Rectal smooth muscle tissue (tissue), 1 donor: ENCODE data around the gene PRR7.
"Not testable (repeated sequence)": the region's sequence is repeated elsewhere in the genome, so short reads cannot be mapped to it uniquely, and the experiment has no call there.

ENCODE experiments used
- H3K27ac ChIP-seq: one replicate; pipeline ENCODE4 v1.7.0; 2013; ENCODE audit warnings: low read depth, low read length, inconsistent platforms
- H3K27me3 ChIP-seq: one replicate; pipeline ENCODE4 v1.7.0; 2013; ENCODE audit warnings: low read length; ENCODE audit not compliant: control insufficient read depth, insufficient read depth
- H3K36me3 ChIP-seq: one replicate; pipeline ENCODE4 v1.7.0; 2013; ENCODE audit warnings: low read length; ENCODE audit not compliant: control insufficient read depth, insufficient read depth
- H3K4me1 ChIP-seq: one replicate; pipeline ENCODE4 v1.7.0; 2013; ENCODE audit warnings: low read length; ENCODE audit not compliant: control insufficient read depth, insufficient read depth
- H3K4me3 ChIP-seq: one replicate; pipeline ENCODE4 v1.7.0; 2013; ENCODE audit warnings: low read length
- H3K9ac ChIP-seq: one replicate; pipeline ENCODE4 v1.7.0; 2013; ENCODE audit warnings: low read length

The PRR7 gene

GRCh38 chr5:177410575-177410974 is 36.0 kb upstream of the PRR7 start:
- Histone ChIP-seq H3K9ac (no peak overlapping the region), H3K27me3 (no peaks in the 10 kb centered on the region), H3K4me1 (no peaks in the 10 kb centered on the region), H3K4me3 (no peak overlapping the region), H3K36me3 (no peaks in the 10 kb centered on the region), H3K27ac (no peak overlapping the region)

- no peaks in the 10 kb centered on the region for H3K36me3 ChIP-seq
- no peaks in the 10 kb centered on the region for H3K27me3 ChIP-seq
- no peak overlapping the region for H3K4me3 ChIP-seq
- H3K9ac ChIP-seq = no peak overlapping the region
- H3K27ac ChIP-seq = no peak overlapping the region
- H3K4me1 ChIP-seq = no peaks in the 10 kb centered on the region
These were observed 33.9 kb upstream of the PRR7 start for GRCh38 chr5:177412603-177413233.

DNA sequence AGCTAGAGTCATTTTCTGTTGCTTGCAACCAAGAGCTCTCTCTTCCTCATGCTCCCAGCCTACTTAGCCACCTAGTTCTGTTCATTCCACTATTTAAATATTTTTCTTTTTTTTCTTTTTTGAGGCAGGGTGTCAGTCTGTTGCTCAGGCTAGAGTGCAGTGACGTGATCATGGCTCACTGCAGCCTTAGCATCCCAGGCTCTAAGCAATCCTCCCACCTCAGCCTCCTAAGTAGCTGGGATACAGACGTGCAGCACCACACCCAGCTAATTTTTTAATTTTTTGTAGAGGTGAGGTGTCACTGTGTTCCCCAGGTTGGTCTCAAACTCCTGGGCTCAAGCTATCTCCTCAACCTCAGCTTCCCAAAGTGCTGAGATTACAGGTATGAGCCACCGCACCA is 32.1 kb upstream of the PRR7 start:
- Histone ChIP-seq H3K27ac (no peak overlapping the region), H3K36me3 (no peaks in the 10 kb centered on the region), H3K27me3 (no peaks in the 10 kb centered on the region), H3K9ac (no peak overlapping the region), H3K4me3 (no peak overlapping the region), H3K4me1 (no peaks in the 10 kb centered on the region)

DNA sequence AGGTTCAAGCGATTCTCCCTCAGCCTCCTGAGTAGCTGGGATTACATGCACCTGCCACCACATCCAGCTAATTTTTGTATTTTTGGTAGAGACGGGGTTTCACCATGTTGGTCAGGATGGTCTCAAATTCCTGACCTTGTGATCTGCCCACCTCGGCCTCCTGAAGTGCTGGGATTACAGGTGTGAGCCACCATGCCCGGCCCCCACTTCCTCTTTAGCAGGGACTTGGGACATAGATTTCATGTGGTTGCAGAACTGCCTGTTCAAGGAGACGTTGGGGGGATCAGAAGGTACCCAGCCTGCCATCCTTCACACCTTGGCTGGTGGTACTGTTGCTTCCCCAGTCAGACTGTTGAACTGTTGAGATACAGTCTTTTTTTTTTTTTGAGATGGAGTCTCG is 29.5 kb upstream of the PRR7 start:
- not testable (repeated sequence) for H3K4me3 ChIP-seq, H3K36me3 ChIP-seq, H3K27me3 ChIP-seq, H3K4me1 ChIP-seq, H3K9ac ChIP-seq, H3K27ac ChIP-seq

GRCh38 chr5:177419046-177419445 is 27.6 kb upstream of the PRR7 start:
- Histone ChIP-seq H3K36me3 (no peaks in the 10 kb centered on the region), H3K9ac (no peak overlapping the region), H3K4me1 (no peaks in the 10 kb centered on the region), H3K27ac (no peak overlapping the region), H3K4me3 (no peak overlapping the region), H3K27me3 (no peaks in the 10 kb centered on the region)

GRCh38 chr5:177420472-177420871 is 26.1 kb upstream of the PRR7 start:
- H3K9ac ChIP-seq, H3K27ac ChIP-seq, H3K36me3 ChIP-seq, H3K27me3 ChIP-seq, H3K4me3 ChIP-seq, H3K4me1 ChIP-seq: not testable (repeated sequence)

GRCh38 chr5:177421062-177421798 is 25.4 kb upstream of the PRR7 start:
- Histone ChIP-seq H3K27ac (no peak overlapping the region), H3K4me1 (peaks cover 4% of the 10 kb centered on the region), H3K27me3 (no peaks in the 10 kb centered on the region), H3K36me3 (no peaks in the 10 kb centered on the region), H3K9ac (no peak overlapping the region), H3K4me3 (no peak overlapping the region)

- H3K9ac ChIP-seq = no peak overlapping the region
- peaks cover 11% of the 10 kb centered on the region for H3K4me1 ChIP-seq
- no peaks in the 10 kb centered on the region for H3K27me3 ChIP-seq
- no peak overlapping the region for H3K27ac ChIP-seq
- no peaks in the 10 kb centered on the region for H3K36me3 ChIP-seq
- H3K4me3 ChIP-seq = no peak overlapping the region
These were observed 22.9 kb upstream of the PRR7 start for GRCh38 chr5:177423671-177424070.

DNA sequence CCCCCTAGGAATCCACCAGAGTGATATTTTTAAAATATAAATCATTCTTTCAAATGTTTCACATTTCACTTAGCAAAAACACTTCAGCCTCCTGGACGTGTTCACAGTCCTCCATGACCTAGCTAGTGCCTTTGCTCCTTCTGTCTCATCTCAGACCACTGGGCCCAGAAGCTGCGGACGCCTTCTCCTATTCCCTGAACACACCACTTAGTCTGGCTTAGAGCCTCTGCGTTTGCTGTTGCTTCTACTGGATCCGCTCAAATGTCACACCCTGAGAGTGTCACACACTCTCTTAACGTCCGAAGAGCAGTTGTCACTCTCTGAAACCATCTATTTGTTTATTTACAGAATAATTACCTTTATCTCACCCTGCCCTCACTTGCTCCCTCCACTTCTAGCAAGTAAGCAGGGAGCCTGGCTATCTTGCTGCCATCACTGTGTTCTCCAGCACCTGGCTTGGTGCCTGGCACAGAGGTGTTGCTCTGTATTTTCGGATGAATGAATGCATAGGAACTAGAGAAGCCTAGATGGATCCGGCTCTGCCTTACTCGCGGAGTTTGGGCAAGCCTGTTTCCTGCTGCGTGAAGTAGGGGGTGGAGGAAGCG is 21.3 kb upstream of the PRR7 start:
- H3K27me3 ChIP-seq = no peaks in the 10 kb centered on the region
- H3K9ac ChIP-seq = peak overlapping the region; percentile 20
- peaks cover 1% of the 10 kb centered on the region for H3K36me3 ChIP-seq
- H3K4me3 ChIP-seq = peak overlapping the region; percentile 73
- H3K4me1 ChIP-seq = peaks cover 11% of the 10 kb centered on the region
- H3K27ac ChIP-seq = peak overlapping the region; percentile 97

DNA sequence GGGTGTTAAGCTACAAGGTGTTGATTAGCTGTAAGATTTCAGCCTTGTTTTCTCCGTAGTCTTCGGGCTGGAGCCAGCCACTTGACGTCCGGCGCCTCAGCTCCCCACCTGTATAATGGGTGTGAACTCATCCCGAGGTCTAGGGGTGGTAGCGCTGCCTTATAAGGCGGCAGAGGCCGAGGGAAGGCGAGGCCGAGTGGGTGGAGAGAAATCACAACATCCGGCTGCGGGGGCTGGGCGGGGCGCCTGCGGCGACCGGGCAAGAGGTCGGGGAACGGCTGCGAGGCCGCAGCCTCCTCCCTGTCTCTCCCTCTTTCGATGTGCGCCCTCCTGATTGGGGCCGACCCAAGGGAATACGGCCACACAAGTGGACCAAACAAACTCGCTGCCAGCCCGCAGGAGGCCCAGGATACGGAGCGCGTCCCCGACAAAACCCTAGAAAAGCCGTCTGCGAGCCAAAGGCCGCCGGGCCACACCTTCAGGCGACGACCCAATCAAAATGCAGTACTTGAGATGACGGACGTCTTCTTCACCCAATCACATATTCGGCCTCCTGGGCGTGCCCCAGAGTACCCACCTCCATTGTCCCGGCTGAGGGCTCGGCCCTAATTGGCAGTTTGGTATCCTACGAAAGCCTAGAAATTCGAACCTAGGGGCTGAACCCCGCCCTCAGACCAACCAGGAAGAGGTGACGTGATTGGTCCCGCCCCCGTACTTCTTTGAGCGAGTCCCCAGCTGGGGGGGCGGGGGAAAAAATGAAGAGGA is 20.6 kb upstream of the PRR7 start:
- H3K4me3 ChIP-seq = peak overlapping the region; percentile 73
- H3K4me1 ChIP-seq = peaks cover 11% of the 10 kb centered on the region

DNA sequence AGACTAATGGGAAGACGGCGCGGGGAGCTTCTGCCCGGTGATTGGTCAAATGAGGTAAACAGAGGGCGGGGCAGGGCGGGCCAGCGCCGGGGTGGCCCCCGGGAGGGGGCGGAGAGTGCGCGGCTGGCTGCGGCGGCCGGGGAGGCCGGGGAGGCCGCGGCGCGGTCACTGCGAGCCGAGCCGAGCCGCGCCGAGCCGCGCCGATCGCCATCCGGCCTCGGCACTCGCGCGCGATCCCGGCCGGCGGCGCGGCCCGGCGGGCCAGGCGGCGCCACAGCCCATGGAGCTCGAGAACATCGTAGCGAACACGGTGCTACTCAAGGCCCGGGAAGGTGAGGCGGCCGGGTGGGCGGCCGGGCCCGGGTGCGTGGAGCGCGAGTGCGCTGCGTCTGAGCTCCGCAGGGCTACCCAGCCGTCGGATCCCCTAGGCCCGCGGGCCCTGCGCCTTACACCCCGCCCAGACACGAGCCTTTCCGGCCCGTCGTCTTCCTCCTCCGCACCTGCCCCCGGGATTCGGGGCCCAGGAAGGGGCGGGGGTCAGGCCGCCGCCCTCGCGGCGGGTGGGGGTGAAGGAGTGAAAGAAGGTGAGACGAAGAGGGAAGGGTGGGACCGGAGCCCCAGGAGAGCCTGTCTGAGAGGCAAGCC is 19.9 kb upstream of the PRR7 start, which contains the start of gene GRK6:
GRK6 (plus strand) TSS at position 111 of the 645 bp plus-strand sequence; CDS start at position 281, 170 bp downstream.
- Histone ChIP-seq H3K36me3 (peaks cover 5% of the 10 kb centered on the region), H3K27me3 (no peaks in the 10 kb centered on the region), H3K4me3 (peak within 1 kb of the TSS; percentile 81), H3K27ac (peak within 1 kb of the TSS; percentile 97), H3K4me1 (peaks cover 11% of the 10 kb centered on the region), H3K9ac (peak within 1 kb of the TSS; percentile 87)

More for the DNA sequence above, 20.6 kb upstream of the PRR7 start:
- H3K27ac ChIP-seq = peak overlapping the region; percentile 97
- H3K36me3 ChIP-seq = peaks cover 5% of the 10 kb centered on the region
- no peaks in the 10 kb centered on the region for H3K27me3 ChIP-seq
- peak overlapping the region; percentile 39 for H3K9ac ChIP-seq
